ENCODE measurements around the gene VPS41.

VPS41 gene

DNA sequence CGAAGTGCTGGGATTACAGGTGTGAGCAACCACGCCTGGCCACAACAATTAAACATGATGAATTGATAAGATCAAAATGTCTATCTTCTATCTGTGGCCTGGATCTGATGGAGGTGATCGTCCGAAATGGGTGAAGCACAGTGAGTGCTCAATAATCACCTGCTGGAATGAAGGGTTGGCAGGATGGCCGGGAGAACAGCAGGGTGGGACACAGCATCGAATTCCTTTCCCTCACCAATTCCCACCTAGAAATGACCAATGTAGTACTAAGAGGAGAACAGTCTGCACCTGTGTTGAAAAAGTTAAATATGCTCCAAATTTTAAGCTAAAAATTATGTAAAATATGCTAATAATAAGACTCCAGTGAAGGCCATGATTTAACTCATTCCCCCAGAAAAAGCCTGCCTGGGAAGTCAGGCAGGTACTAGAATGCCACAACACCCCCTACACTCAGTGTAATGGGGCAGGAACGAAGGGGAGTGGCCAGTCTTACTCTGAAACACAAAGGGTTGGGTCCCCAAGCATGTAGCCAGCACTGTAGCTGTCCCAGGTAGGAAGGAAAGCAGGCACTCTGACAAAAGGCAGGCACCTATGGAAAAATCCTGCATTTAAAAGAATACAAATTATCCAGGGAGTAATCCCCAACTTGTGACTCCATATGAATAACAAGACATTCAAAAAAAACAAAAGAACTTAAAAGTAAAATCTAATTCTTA lies 110.3 kb downstream of the VPS41 start:
- no peak for DNase-seq

DNA sequence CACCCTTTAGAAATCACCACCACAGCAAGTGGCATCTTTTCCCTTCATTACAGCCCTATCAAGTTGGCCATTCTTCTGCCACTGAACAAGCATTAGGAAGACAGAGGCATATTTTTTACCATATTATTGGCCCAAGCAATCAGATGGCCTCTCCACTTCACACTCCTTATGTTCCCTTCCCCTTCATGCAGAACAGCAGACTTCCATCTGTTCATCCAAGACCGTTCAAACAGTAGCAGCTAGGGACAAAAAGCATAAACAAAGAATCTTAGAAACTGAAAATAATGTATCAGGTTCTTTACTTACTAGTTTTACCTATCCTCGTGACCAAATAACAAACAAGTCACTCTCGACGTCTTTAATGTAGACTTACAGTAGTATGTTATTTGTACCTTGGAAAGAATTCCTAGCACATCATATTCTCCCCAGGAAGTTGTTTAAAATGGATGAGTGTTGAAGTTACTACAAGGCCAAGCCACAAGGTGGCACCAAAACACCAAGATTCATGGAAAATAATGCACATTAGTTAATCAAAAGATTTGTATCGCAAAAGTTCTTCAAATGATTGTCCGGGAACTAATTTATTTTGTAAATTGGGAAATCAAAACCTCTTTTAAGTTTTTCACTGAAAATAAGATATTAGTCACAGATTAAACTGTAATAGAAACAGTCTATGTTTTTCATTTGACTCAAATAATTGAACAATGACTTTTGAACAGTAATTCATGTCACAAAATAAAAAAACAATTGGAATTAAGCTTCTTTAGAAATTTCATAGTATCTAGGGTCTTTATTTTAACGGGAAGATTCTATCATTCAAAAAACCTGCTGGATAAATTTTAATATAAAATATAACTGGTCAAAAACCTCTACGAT lies 112.1 kb downstream of the VPS41 start:
- no peak for DNase-seq

- DNase-seq = no peak
These were observed 113.4 kb downstream of the VPS41 start for GRCh38 chr7:38795593-38795992.

DNA sequence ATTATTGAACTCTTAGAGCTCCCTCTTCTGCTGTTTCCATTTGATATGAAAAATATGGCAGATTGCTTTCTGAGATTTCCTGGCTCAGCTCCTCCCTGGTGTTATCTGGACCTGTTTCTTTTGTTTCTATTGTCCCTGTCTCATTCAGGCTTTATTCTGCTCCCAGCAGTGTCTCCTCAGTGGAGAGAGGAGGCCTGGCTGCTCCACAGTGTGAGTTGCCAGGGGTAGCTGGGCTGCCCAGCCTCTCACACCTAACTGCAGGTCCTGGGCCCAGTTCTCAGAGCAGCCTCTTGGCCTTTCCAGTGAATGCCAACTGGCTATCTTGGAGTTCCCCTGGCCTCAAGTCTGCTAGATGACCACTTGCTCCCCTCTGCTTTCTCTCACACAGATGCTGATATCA lies 127.0 kb downstream of the VPS41 start:
- no peak for DNase-seq

DNA sequence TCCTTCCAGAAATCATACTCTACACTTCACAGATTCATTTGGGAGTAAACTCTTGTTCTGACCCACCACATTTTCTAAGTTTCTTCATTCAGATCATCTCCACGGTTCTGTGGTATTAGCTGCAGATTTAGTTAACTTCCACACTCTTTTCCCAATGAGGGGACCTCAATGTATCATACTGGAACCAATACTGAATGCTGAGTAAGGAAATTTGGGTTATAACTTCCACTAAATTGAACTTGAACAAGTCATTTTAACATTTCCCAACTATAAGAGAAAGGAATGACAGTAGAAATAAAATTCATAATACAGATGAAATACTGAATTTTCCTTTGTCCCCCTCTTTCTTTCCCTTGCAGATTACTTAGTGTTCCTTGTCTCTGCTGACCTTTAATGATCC lies 131.4 kb downstream of the VPS41 start:
- DNase-seq = no peak

DNA sequence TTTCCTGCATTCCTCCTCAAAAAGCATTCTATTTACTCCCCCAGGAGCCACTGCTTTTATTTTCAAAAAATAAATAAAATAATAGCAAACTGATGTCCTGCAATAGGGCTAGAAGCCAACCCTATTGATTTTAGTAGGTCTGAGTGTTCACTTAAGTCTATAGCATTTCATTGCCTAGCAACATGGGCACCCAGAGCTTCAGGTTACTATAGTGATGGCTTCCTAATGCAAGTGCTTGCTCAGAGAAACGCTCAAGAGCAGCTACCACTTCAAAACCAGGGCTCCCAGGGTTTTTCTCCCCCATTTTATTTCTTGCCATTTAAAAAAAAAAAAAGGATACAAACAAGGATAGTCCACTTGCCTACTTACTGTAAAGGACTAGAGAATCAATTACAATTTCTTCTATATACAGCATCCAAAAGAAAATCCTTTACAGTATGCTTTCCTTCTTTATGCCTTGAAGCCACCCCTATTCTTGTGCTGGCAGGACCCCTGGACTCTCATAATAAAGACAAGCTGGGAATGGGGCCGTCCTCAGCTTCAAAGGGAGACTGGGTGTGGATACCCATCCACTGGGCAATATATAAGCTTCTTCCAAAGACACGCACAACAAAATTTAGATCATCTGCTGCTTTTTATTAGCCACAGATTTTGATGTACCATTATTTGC lies 133.3 kb downstream of the VPS41 start:
- DNase-seq = no peak

DNA sequence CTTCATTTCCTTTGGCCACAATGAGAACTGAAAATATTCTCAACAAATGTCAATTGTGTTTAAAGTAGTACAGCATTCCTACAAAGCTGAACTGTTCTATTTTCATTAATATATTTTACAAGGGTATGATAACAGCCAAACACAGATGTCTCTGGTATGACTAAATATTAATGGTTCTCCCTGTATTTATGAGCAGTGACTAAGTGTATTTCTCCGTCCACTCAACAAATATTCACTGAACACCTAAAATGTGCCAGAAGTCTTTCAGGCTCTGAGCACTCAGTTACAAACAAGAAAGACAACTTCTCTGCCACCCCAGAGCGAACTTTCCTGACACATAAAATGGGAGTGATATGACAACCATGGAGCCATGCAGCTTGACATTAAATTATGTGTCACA lies 135.6 kb downstream of the VPS41 start:
- DNase-seq = no peak

DNA sequence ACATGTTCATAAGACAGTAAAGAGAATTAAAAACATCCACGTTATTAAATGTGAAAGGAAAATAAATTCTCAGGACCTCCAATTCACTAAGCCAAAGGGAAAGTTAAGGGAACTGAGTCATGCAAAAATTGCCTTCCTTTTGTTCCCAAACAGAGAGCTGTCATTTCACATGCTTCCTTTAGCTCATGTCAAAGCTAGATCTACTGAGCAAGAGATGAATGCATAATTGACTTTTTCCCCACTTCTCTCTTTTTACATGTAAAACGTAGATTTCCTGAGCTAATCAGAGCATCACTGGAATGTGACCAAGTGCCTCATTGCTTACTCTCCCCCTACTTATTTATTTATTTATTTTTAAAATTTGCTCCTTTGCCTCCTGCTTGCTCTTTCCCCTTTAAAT lies 148.8 kb downstream of the VPS41 start:
- no peak for DNase-seq

GRCh38 chr7:38759028-38759427 lies 150.0 kb downstream of the VPS41 start:
- no peak for DNase-seq

GRCh38 chr7:38757931-38758330 lies 151.1 kb downstream of the VPS41 start:
- no peak for DNase-seq

- no peak for DNase-seq
These were observed 152.5 kb downstream of the VPS41 start for GRCh38 chr7:38756521-38756920.

DNA sequence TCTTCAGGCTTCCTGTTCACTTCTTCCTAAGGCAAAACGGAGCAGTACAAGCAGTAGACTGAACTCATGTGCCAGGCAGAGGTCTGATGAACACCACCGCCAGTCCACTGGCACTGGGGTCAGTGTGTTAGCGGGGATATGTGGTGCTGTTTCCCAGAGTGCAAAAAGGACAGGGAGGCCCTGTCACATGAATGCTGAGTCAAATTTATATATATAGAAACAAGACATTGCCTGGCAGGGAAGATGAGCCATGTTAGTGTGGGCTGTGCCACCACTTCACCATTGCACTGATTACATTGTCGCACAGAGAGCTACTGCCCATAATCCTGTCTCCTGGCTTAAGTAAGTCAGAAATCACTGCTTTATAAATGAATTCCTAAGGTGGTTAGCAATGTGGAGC lies 155.6 kb downstream of the VPS41 start:
- DNase-seq = no peak

- no peak for DNase-seq
These were observed 157.6 kb downstream of the VPS41 start for GRCh38 chr7:38751416-38751815.

DNA sequence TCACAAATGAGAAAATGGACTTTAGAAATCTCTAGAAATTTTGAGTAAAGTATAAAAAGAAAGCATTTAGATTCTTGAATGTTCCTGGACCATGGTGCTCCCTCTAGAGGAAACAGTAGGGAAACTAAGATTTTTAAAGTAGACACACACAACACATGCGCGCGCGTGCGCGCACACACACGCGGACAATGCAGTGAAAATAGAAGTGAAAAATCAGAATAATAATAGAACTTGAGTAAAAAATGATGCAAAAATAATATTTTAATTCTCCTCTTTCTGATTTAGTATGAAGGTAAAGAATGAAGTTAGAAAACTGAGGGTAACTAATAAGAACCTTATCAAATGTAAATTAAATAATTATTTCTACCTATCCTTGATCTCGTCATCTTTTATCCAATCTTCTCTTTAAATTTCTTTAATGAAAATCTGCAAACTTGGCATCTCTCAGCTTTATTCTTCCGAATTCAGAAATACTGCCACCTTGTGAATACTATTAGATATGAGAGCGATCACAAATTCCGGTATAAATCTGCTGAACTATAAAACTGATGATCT lies 160.9 kb downstream of the VPS41 start:
- no peak for DNase-seq

GRCh38 chr7:38746438-38746837 lies 162.6 kb downstream of the VPS41 start:
- no peak for DNase-seq

- DNase-seq = no peak
These were observed 164.2 kb downstream of the VPS41 start for GRCh38 chr7:38744746-38745145.

GRCh38 chr7:38743899-38744298 lies 165.1 kb downstream of the VPS41 start:
- no peak for DNase-seq

- DNase-seq = no peak
These were observed 168.9 kb downstream of the VPS41 start for GRCh38 chr7:38740041-38740440.

DNA sequence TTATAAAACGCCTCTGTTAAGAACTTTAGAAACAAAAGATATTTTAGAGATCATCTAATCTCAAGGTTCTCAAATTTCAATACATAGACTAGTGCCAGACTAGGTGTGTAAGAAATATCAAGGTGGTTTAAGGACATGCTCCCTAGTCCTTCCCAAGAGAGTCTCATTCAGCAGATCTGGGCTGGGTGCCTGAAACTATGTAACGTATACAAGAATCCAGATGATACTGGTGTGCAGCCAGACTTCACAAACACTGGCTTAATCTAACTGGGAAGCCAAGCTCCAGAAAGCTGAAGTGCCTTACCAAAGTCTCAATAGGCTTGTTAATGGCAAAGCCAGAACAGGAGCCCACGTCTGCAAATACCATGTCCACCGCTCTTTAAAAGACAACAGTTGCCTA lies 172.9 kb downstream of the VPS41 start:
- no peak for DNase-seq

GRCh38 chr7:38731215-38731614 lies 177.8 kb downstream of the VPS41 start:
- DNase-seq = no peak

DNA sequence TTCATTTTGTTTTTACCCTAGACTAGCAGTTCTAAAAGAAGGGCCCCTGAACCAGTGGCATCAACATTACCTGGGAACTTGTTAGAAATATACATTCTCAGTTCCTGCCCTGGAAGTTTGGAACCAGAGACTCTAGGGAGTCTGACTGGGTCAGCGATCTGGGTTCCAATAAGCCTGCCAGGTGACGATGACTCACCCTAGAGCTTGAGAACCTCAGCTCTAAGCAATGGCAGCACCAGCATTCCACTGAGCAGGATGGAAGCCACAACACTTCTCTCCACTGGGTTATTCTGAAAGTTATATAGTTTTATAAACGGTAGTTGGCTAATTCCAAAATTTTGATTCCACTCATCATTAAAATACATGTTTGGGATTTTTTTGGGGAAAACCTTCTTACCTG lies 180.8 kb downstream of the VPS41 start:
- no peak for DNase-seq

GRCh38 chr7:38727184-38727940 lies 181.6 kb downstream of the VPS41 start:
- no peak for DNase-seq

DNA sequence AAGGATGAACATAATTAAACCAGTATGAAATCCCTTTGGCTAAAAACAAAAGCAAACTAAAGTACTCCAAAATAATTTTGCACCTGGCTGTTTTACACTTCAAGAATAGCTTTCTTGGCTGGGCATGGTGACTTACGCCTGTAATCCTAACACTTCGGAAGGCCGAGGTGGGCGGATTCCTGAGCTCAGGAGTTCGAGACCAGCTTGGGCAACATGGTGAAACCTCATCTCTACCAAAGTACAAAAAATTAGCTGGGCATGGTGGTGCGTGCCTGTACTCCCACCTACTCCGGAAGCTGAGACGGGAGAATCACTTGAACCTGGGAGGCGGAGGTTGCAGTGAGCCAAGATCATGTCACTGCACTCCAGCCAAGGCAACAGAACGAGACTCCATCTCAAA lies 185.7 kb downstream of the VPS41 start:
- DNase-seq = no peak

Data from GDM1 (cell line).